T-helper 17 cell (primary cell): ENCODE measurements around the gene CACNA1H. TPM values are rescaled to one million over a fixed set of nuclear protein-coding genes. Genes with fewer than 3 reads are reported as not detected.
"Not testable (repeated sequence)": the region's sequence is repeated elsewhere in the genome, so short reads cannot be mapped to it uniquely, and the experiment has no call there.

Source experiments
- ATAC-seq: fragments of 150-1000 bp; cut with Tn5 transposase; 2 replicates; pipeline ENCODE4 v1.10.0; 2021; ENCODE audit warnings: mild to moderate bottlenecking, moderate library complexity
- DNase-seq, 3 donors: peaks; one replicate each; pipeline versions ENCODE4 v3.0.0 to v3.0.0-alpha.2; 2020 to 2021
- H3K9me3 ChIP-seq: one replicate; pipeline ENCODE4 v1.7.0; 2013; ENCODE audit warnings: low read length, mild to moderate bottlenecking; ENCODE audit not compliant: control insufficient read depth, poor library complexity, severe bottlenecking
- H3K27ac Mint-ChIP-seq: one replicate; pipeline ENCODE4 v1.8.0; 2022; ENCODE audit warnings: mild to moderate bottlenecking, moderate library complexity, mixed read lengths
- H3K27me3 Mint-ChIP-seq: one replicate; pipeline ENCODE4 v1.8.0; 2022; ENCODE audit warnings: mixed read lengths
- H3K36me3 Mint-ChIP-seq: one replicate; pipeline ENCODE4 v1.8.0; 2022; ENCODE audit warnings: low read depth, mixed read lengths
- H3K4me1 Mint-ChIP-seq: one replicate; pipeline ENCODE4 v1.8.0; 2022; ENCODE audit warnings: mild to moderate bottlenecking, mixed read lengths
- H3K4me3 Mint-ChIP-seq: one replicate; pipeline ENCODE4 v1.8.0; 2022; ENCODE audit warnings: mild to moderate bottlenecking, moderate library complexity, mixed read lengths
- total RNA-seq, 4 donors: library from RNA in 2 of 4; stranded (reverse) in 2 of 4; gene quantifications; one replicate each; pipeline ENCODE4 v1.2.3 and lab custom pipeline; 2022 to 2026

The CACNA1H gene
- total RNA-seq, 2 donors from 2014 or later = 8.6 to 9.5 TPM

- ATAC-seq, H3K27me3 Mint-ChIP-seq, H3K36me3 Mint-ChIP-seq, H3K9me3 ChIP-seq, H3K4me3 Mint-ChIP-seq, DNase-seq, H3K4me1 Mint-ChIP-seq, H3K27ac Mint-ChIP-seq: not testable (repeated sequence)
These were observed 75.3 kb downstream of the CACNA1H start for GRCh38 chr16:1228227-1228626.

DNA sequence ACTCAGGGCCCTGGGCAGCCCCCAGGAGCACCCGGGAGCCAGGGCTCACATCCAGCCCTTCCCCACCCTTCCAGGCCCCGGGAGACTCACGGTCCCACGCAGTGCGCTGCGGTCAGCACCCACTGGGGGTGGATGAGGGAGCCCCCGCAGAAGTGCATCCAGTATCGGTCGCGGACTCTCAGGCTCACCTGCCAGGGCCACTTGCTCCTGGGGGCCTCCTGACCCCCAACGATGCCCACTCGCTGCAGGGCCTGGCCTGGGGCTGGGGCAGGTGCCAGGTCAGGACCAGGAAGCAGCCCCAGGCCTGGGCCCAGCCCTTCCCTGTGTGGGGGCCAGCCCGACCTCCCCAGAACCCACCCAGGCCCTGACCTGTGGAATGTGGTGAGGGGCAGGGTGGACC, 76.6 kb downstream of the CACNA1H start:
- H3K9me3 ChIP-seq, H3K36me3 Mint-ChIP-seq, H3K27me3 Mint-ChIP-seq, H3K4me1 Mint-ChIP-seq, H3K27ac Mint-ChIP-seq, ATAC-seq, H3K4me3 Mint-ChIP-seq, DNase-seq: not testable (repeated sequence)

DNA sequence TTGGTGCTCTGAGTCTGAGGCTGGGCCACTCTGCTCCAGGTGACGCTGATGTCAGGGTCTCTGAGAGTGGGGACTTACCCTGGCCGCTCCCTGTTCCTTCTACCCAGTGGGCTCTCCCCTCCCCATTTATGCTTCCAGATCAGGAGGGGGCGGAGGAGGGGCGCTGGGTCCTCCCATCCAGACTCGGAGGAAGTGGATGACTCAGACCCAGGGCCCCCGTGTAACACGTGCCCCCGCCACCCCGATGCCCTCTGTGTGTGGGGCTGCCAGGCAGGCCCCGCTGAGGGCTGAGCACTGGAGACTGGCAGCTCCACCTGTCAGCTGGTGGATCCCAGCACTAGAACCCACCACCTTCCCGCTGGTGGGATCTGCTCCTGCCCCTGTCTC, 77.2 kb downstream of the CACNA1H start, which contains the start of gene TPSB2:
TSS of gene TPSB2 (minus strand) at position 101 of the 387 bp plus-strand sequence. CDS start 233 bp downstream, outside the sequence.
- not testable (repeated sequence) for DNase-seq, H3K4me1 Mint-ChIP-seq, H3K4me3 Mint-ChIP-seq, H3K27ac Mint-ChIP-seq, H3K36me3 Mint-ChIP-seq, H3K9me3 ChIP-seq, H3K27me3 Mint-ChIP-seq, ATAC-seq

GRCh38 chr16:1230471-1231212, 77.7 kb downstream of the CACNA1H start:
- DNase-seq, ATAC-seq, H3K9me3 ChIP-seq, H3K27ac Mint-ChIP-seq, H3K4me3 Mint-ChIP-seq, H3K36me3 Mint-ChIP-seq, H3K4me1 Mint-ChIP-seq, H3K27me3 Mint-ChIP-seq: not testable (repeated sequence)

DNA sequence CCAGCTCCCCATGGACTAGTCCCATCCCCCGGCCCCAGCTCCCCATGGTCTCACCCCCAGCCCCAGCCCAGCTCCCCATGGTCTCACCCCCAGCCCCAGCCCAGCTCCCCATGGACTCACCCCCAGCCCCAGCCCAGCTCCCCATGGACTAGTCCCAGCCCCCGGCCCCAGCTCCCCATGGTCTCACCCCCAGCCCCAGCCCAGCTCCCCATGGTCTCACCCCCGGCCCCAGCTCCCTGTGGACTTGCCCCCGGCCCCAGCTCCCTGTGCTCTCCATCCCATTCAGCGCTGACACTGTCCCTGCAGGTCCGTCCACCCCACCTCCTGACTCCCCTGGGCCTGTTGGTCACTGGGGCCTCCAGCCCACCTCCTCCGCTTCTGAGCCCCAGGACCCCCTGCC, 78.4 kb downstream of the CACNA1H start:
- H3K27me3 Mint-ChIP-seq, H3K4me1 Mint-ChIP-seq, DNase-seq, H3K9me3 ChIP-seq, H3K36me3 Mint-ChIP-seq, H3K4me3 Mint-ChIP-seq, H3K27ac Mint-ChIP-seq, ATAC-seq: not testable (repeated sequence)

DNA sequence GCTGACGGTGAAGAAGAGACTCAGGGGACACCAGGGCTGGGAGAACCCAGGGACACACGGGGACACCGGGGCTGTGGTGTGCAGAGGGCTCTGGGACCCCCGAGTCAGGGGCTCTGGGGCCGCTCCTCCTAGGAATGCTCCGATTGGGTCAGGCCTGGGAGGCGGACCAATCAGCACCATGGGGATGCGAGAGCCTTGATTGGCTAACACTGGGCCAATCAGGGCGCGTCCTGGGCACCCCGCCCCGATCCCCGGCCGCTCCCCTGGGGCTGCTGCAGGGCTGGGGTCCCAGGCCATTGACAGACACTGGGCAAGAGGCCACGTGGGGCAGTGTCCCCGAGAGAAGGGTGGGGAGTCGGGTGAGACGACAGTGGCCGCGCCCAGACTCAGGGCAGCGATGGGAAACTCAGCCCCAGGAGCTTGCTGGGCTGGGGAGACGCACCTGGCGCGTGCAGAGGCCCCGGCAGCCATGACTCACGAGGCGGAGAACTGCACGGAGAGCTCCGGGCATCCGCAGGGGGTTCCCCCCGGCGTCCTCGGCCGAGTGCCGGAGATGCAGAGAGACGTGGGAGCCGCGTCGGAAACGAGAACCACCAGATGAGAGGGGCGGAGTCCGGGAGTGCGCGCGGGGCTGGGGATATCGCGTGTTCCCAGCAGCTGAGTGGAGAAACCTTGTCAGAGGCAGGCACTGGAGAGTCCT, 79.3 kb downstream of the CACNA1H start:
- not testable (repeated sequence) for H3K36me3 Mint-ChIP-seq, DNase-seq, H3K4me1 Mint-ChIP-seq, H3K27me3 Mint-ChIP-seq, H3K27ac Mint-ChIP-seq, H3K4me3 Mint-ChIP-seq, H3K9me3 ChIP-seq
- ATAC-seq = peak; percentile 24

DNA sequence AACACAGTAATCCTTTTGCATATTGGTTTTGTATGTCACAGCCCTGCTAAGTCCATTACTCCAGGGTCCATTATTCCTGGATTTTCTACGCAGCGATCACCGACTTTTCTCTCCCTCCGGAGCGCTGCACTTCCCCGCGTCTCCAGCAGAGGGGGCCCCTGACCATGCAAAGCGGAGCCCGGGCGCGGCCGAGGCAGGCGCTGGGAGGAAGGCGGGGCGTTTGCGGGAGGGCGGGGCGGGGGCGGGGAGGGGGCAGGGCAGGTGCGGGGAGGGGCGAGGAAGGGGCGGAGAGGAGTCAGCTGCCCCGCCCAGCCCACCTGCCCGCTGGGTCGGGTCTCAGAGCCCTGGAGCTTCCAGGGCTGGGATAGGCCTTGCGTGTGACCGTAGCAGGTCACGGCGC, 83.8 kb downstream of the CACNA1H start:
- H3K36me3 Mint-ChIP-seq, DNase-seq, H3K4me1 Mint-ChIP-seq, H3K9me3 ChIP-seq, H3K4me3 Mint-ChIP-seq, H3K27ac Mint-ChIP-seq, H3K27me3 Mint-ChIP-seq: not testable (repeated sequence)
- ATAC-seq = peak; percentile 92

DNA sequence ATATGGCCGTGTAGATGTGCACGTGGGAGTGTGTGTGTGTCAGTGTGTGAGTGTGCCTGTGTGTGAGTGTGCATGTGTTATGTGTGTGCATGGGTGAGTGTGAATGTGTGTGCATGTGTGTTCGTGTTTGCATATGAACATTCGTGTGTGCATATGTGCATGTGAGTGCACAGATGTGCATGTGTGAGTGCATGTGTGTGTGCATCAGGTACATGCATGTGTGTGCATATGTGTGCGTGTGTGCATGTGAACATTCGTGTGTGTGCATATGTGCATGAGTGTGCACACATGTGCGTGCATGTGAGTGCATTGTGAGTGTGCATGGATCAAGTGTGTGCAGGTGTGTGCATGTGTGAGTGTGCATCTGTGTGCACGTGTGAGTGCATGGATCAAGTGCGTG, 85.1 kb downstream of the CACNA1H start:
- no peaks in the 10 kb centered on the region for H3K27me3 Mint-ChIP-seq
- ATAC-seq (no peak), DNase-seq (no peak)
- H3K9me3 ChIP-seq = no peaks in the 10 kb centered on the region
- H3K36me3 Mint-ChIP-seq = no peaks in the 10 kb centered on the region
- no peak overlapping the region for H3K4me3 Mint-ChIP-seq
- no peak overlapping the region for H3K27ac Mint-ChIP-seq
- peaks cover 2% of the 10 kb centered on the region for H3K4me1 Mint-ChIP-seq

DNA sequence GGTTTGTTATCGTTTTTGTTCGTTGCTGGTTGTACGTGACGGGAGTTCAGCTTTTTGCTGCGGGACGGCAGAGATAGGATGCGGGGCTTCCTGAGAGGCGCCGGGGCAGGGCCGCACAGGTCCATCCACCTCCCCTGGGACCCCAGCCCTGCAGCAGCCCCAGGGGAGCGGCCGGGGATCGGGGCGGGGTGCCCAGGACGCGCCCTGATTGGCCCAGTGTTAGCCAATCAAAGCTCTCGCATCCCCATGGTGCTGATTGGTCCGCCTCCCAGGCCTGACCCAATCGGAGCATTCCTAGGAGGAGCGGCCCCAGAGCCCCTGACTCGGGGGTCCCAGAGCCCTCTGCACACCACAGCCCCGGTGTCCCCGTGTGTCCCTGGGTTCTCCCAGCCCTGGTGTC, 86.0 kb downstream of the CACNA1H start:
- not testable (repeated sequence) for H3K4me1 Mint-ChIP-seq, DNase-seq, H3K27me3 Mint-ChIP-seq, H3K27ac Mint-ChIP-seq, H3K4me3 Mint-ChIP-seq, H3K36me3 Mint-ChIP-seq, ATAC-seq, H3K9me3 ChIP-seq

- H3K27ac Mint-ChIP-seq, DNase-seq, H3K9me3 ChIP-seq, H3K4me1 Mint-ChIP-seq, ATAC-seq, H3K4me3 Mint-ChIP-seq, H3K27me3 Mint-ChIP-seq, H3K36me3 Mint-ChIP-seq: not testable (repeated sequence)
These were observed 86.7 kb downstream of the CACNA1H start for GRCh38 chr16:1239575-1239974.

- not testable (repeated sequence) for H3K4me3 Mint-ChIP-seq, H3K27ac Mint-ChIP-seq, H3K27me3 Mint-ChIP-seq, H3K36me3 Mint-ChIP-seq, ATAC-seq, DNase-seq, H3K9me3 ChIP-seq, H3K4me1 Mint-ChIP-seq
These were observed 87.5 kb downstream of the CACNA1H start, which contains the start of gene TPSAB1 for GRCh38 chr16:1240436-1240835. TSS of gene TPSAB1 (plus strand) at chr16:1240705. CDS start at chr16:1240939, 234 bp downstream.

- not testable (repeated sequence) for H3K27ac Mint-ChIP-seq, H3K9me3 ChIP-seq, DNase-seq, H3K4me3 Mint-ChIP-seq, H3K4me1 Mint-ChIP-seq, H3K36me3 Mint-ChIP-seq, ATAC-seq
- H3K27me3 Mint-ChIP-seq = peaks cover 12% of the 10 kb centered on the region
These were observed 88.2 kb downstream of the CACNA1H start for GRCh38 chr16:1241081-1241480.

DNA sequence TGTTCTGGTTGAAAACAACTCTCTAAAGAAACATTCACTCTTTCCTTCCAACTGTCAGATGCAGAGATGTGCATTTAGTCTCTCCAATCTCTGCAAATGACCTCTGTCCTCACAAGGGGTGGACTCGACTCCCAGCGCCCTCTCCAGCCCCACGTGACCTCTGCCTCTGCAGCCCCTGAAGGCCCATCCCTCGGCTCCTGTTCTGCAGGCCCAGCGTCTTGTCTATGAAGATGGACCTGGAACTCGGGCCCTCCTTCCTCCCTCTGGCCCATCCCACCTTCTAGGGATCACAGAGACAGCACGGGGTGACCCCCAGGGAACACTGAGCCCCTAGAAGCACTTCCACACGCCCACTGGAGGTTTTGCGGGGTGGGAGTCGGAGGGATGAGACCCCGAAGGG, 90.5 kb downstream of the CACNA1H start:
- H3K27me3 Mint-ChIP-seq = peaks cover 26% of the 10 kb centered on the region
- H3K9me3 ChIP-seq, H3K4me1 Mint-ChIP-seq, H3K4me3 Mint-ChIP-seq, ATAC-seq, DNase-seq, H3K36me3 Mint-ChIP-seq, H3K27ac Mint-ChIP-seq: not testable (repeated sequence)
